HG03432 (cell line): Measurements from ENCODE around the gene FRAT2.
A peak's percentile ranks its signal among the peaks of the same experiment; 100 is the strongest.

Source experiments
- ATAC-seq: cut with Tn5 transposase; IDR thresholded peaks from one replicate; pipeline ENCODE4 v1.9.1; 2021; ENCODE audit warnings: mild to moderate bottlenecking, moderate library complexity; ENCODE audit not compliant: unreplicated experiment

The FRAT2 gene

GRCh38 chr10:97334370-97335175, at the start of gene FRAT2:
Gene FRAT2, minus strand, starts transcription at chr10:97334729. Its CDS starts 157 bp downstream, at chr10:97334572.
- ATAC-seq, result peak; percentile 90

- no peak for ATAC-seq
Observed at GRCh38 chr10:97384156-97384555, 49.6 kb upstream of the FRAT2 start.

GRCh38 chr10:97383159-97383558, 48.6 kb upstream of the FRAT2 start:
- ATAC-seq, result no peak

- ATAC-seq, result no peak
Observed at GRCh38 chr10:97381626-97382025, 47.1 kb upstream of the FRAT2 start.

- no peak for ATAC-seq
Observed at GRCh38 chr10:97380516-97380915, 46.0 kb upstream of the FRAT2 start.

- no peak for ATAC-seq
Observed at GRCh38 chr10:97378933-97379921, 44.7 kb upstream of the FRAT2 start.

- no peak for ATAC-seq
Observed at GRCh38 chr10:97376413-97376812, 41.9 kb upstream of the FRAT2 start.

- no peak for ATAC-seq
Observed at GRCh38 chr10:97373456-97373855, 38.9 kb upstream of the FRAT2 start.

GRCh38 chr10:97372233-97372875, 37.8 kb upstream of the FRAT2 start:
- no peak for ATAC-seq

GRCh38 chr10:97371696-97372095, 37.2 kb upstream of the FRAT2 start:
- no peak for ATAC-seq

- ATAC-seq, result no peak
Observed at GRCh38 chr10:97367126-97367649, 32.7 kb upstream of the FRAT2 start.

GRCh38 chr10:97366572-97366971, 32.0 kb upstream of the FRAT2 start:
- ATAC-seq, result no peak

- no peak for ATAC-seq
Observed at GRCh38 chr10:97365761-97366351, 31.3 kb upstream of the FRAT2 start.

- no peak for ATAC-seq
Observed at GRCh38 chr10:97363071-97363470, 28.5 kb upstream of the FRAT2 start.

- ATAC-seq, result no peak
Observed at GRCh38 chr10:97362310-97363033, 27.9 kb upstream of the FRAT2 start.

- no peak for ATAC-seq
Observed at GRCh38 chr10:97361537-97361901, 27.0 kb upstream of the FRAT2 start.

GRCh38 chr10:97360705-97361536, 26.4 kb upstream of the FRAT2 start:
- ATAC-seq, result no peak

- ATAC-seq, result no peak
Observed at GRCh38 chr10:97358781-97359180, 24.3 kb upstream of the FRAT2 start.

GRCh38 chr10:97358349-97358748, 23.8 kb upstream of the FRAT2 start:
- ATAC-seq, result no peak
